ENCODE data around the gene ZNF575. TPM values are rescaled to one million over a fixed set of nuclear protein-coding genes. Genes with fewer than 3 reads are reported as not detected.

The ZNF575 gene
- total and polyA plus RNA-seq, 10 of the 15 experiments (the other 5 are each of a cell fraction or from before 2014, with no cell fraction given) = 0.18 to 2.8 (median 0.75) TPM

DNA sequence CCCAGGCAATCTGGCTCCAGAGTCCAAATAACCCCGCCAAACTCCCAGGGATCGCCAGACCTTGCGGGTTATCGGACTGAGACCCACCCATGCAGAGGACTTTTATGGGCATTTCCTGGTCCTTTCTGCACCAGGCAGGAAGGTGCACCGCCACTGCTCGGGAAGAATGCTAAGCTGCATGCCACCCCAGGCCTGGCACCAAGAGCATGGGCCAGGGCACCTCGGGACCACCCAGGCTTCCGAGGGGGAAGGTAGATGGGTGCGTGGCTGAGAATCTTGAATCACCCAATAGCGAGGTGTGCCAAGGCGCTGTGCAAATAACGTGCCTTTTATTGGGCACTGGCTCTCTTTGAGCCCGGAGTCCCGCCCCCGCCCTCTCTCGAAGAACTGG, 422 bp upstream of the ZNF575 start (continued):
- no peak for TF ChIP-seq BMI1 (IDR thresholded peaks at IDR 0.05; ENCODE audit: borderline replicate concordance)
- TF ChIP-seq CBFB (IDR thresholded peaks at IDR 0.05; ENCODE audit: low read depth) = no peak
- no peak for TF ChIP-seq GATAD2B (conservative IDR thresholded peaks at IDR 0.05; ENCODE audit: low read depth)
- TF ChIP-seq MEF2B (IDR thresholded peaks at IDR 0.05; ENCODE audit: partially characterized antibody, poor library complexity, severe bottlenecking) = no peak
- TF ChIP-seq EED (IDR thresholded peaks at IDR 0.05; ENCODE audit: low read depth) = 0 out of 2 replicates have a peak, but pooled peaks have one; percentile 41
- TF ChIP-seq SP1 (IDR thresholded peaks at IDR 0.05; ENCODE audit: low read depth, low read length) = no peak
- TF ChIP-seq, protein P1, sequence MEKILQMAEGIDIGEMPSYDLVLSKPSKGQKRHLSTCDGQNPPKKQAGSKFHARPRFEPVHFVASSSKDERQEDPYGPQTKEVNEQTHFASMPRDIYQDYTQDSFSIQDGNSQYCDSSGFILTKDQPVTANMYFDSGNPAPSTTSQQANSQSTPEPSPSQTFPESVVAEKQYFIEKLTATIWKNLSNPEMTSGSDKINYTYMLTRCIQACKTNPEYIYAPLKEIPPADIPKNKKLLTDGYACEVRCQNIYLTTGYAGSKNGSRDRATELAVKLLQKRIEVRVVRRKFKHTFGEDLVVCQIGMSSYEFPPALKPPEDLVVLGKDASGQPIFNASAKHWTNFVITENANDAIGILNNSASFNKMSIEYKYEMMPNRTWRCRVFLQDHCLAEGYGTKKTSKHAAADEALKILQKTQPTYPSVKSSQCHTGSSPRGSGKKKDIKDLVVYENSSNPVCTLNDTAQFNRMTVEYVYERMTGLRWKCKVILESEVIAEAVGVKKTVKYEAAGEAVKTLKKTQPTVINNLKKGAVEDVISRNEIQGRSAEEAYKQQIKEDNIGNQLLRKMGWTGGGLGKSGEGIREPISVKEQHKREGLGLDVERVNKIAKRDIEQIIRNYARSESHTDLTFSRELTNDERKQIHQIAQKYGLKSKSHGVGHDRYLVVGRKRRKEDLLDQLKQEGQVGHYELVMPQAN (conservative IDR thresholded peaks at IDR 0.05) = no peak
- no peak for TF ChIP-seq FOXM1 (IDR thresholded peaks at IDR 0.05; ENCODE audit: low read depth, low read length)
- 0 out of 2 replicates have a peak, but pooled peaks have one; percentile 38 for TF ChIP-seq NFYB (IDR thresholded peaks at IDR 0.05; ENCODE audit: insufficient read depth, low read depth, low read length)
- no peak for TF ChIP-seq ZNF622 (IDR thresholded peaks at IDR 0.05)
- TF ChIP-seq NFYA (IDR thresholded peaks at IDR 0.05; ENCODE audit: borderline replicate concordance, low read depth, low read length) = no peak
- TF ChIP-seq, protein P2, sequence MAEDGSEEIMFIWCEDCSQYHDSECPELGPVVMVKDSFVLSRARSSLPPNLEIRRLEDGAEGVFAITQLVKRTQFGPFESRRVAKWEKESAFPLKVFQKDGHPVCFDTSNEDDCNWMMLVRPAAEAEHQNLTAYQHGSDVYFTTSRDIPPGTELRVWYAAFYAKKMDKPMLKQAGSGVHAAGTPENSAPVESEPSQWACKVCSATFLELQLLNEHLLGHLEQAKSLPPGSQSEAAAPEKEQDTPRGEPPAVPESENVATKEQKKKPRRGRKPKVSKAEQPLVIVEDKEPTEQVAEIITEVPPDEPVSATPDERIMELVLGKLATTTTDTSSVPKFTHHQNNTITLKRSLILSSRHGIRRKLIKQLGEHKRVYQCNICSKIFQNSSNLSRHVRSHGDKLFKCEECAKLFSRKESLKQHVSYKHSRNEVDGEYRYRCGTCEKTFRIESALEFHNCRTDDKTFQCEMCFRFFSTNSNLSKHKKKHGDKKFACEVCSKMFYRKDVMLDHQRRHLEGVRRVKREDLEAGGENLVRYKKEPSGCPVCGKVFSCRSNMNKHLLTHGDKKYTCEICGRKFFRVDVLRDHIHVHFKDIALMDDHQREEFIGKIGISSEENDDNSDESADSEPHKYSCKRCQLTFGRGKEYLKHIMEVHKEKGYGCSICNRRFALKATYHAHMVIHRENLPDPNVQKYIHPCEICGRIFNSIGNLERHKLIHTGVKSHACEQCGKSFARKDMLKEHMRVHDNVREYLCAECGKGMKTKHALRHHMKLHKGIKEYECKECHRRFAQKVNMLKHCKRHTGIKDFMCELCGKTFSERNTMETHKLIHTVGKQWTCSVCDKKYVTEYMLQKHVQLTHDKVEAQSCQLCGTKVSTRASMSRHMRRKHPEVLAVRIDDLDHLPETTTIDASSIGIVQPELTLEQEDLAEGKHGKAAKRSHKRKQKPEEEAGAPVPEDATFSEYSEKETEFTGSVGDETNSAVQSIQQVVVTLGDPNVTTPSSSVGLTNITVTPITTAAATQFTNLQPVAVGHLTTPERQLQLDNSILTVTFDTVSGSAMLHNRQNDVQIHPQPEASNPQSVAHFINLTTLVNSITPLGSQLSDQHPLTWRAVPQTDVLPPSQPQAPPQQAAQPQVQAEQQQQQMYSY (CRISPR knock-in tag; IDR thresholded peaks at IDR 0.05) = no peak
- TF ChIP-seq POLR2A (IDR thresholded peaks at IDR 0.05; ENCODE audit: low read depth, low read length) = no peak
- TF ChIP-seq KLF5 (IDR thresholded peaks at IDR 0.05; ENCODE audit: partially characterized antibody) = no peak
- 0 out of 2 replicates have a peak, but pooled peaks have one; percentile 58 for TF ChIP-seq MLLT1 (IDR thresholded peaks at IDR 0.05)
- TF ChIP-seq, protein P3, sequence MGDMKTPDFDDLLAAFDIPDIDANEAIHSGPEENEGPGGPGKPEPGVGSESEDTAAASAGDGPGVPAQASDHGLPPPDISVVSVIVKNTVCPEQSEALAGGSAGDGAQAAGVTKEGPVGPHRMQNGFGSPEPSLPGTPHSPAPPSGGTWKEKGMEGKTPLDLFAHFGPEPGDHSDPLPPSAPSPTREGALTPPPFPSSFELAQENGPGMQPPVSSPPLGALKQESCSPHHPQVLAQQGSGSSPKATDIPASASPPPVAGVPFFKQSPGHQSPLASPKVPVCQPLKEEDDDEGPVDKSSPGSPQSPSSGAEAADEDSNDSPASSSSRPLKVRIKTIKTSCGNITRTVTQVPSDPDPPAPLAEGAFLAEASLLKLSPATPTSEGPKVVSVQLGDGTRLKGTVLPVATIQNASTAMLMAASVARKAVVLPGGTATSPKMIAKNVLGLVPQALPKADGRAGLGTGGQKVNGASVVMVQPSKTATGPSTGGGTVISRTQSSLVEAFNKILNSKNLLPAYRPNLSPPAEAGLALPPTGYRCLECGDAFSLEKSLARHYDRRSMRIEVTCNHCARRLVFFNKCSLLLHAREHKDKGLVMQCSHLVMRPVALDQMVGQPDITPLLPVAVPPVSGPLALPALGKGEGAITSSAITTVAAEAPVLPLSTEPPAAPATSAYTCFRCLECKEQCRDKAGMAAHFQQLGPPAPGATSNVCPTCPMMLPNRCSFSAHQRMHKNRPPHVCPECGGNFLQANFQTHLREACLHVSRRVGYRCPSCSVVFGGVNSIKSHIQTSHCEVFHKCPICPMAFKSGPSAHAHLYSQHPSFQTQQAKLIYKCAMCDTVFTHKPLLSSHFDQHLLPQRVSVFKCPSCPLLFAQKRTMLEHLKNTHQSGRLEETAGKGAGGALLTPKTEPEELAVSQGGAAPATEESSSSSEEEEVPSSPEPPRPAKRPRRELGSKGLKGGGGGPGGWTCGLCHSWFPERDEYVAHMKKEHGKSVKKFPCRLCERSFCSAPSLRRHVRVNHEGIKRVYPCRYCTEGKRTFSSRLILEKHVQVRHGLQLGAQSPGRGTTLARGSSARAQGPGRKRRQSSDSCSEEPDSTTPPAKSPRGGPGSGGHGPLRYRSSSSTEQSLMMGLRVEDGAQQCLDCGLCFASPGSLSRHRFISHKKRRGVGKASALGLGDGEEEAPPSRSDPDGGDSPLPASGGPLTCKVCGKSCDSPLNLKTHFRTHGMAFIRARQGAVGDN (IDR thresholded peaks at IDR 0.05) = no peak
- TF ChIP-seq SMC3 (IDR thresholded peaks at IDR 0.05; ENCODE audit: borderline replicate concordance, low read length) = no peak

Measured in GM12878 (cell line).